ENCODE results near the gene BHLHE23.

BHLHE23 gene

GRCh38 chr20:63002511-63002910 is 4.3 kb downstream of the BHLHE23 start:
- TF ChIP-seq CTCF (IDR thresholded peaks at IDR 0.05; ENCODE audit: extremely low read depth, insufficient read depth, missing control alignments), result no peak
- in situ Hi-C loops (cut with MboI; ENCODE audit: low pct_unique_long_range_greater_than_20kb, low sequenced_read_pairs, unreplicated experiment), result no loop called here
- no peak for DNase-seq (ENCODE audit: low spot score)

GRCh38 chr20:63000958-63001357 is 5.8 kb downstream of the BHLHE23 start:
- DNase-seq (ENCODE audit: low spot score), result no peak
- in situ Hi-C loops (cut with MboI; ENCODE audit: low pct_unique_long_range_greater_than_20kb, low sequenced_read_pairs, unreplicated experiment), result no loop called here
- TF ChIP-seq CTCF (IDR thresholded peaks at IDR 0.05; ENCODE audit: extremely low read depth, insufficient read depth, missing control alignments), result no peak

- no peak for DNase-seq (ENCODE audit: low spot score)
- no peak for TF ChIP-seq CTCF (IDR thresholded peaks at IDR 0.05; ENCODE audit: extremely low read depth, insufficient read depth, missing control alignments)
- in situ Hi-C loops (cut with MboI; ENCODE audit: low pct_unique_long_range_greater_than_20kb, low sequenced_read_pairs, unreplicated experiment), result no loop called here
These were observed 6.7 kb downstream of the BHLHE23 start for GRCh38 chr20:63000036-63000435.

GRCh38 chr20:62999580-62999979 is 7.2 kb downstream of the BHLHE23 start:
- in situ Hi-C loops (cut with MboI; ENCODE audit: low pct_unique_long_range_greater_than_20kb, low sequenced_read_pairs, unreplicated experiment), result no loop called here
- DNase-seq (ENCODE audit: low spot score), result no peak
- no peak for TF ChIP-seq CTCF (IDR thresholded peaks at IDR 0.05; ENCODE audit: extremely low read depth, insufficient read depth, missing control alignments)

- DNase-seq (ENCODE audit: low spot score), result no peak
- no peak for TF ChIP-seq CTCF (IDR thresholded peaks at IDR 0.05; ENCODE audit: extremely low read depth, insufficient read depth, missing control alignments)
- in situ Hi-C loops (cut with MboI; ENCODE audit: low pct_unique_long_range_greater_than_20kb, low sequenced_read_pairs, unreplicated experiment), result no loop called here
These were observed 8.3 kb downstream of the BHLHE23 start for GRCh38 chr20:62998449-62998848.

- DNase-seq (ENCODE audit: low spot score), result no peak
- TF ChIP-seq CTCF (IDR thresholded peaks at IDR 0.05; ENCODE audit: extremely low read depth, insufficient read depth, missing control alignments), result no peak
- in situ Hi-C loops (cut with MboI; ENCODE audit: low pct_unique_long_range_greater_than_20kb, low sequenced_read_pairs, unreplicated experiment), result no loop called here
These were observed 9.2 kb downstream of the BHLHE23 start for GRCh38 chr20:62997417-62998035.

- TF ChIP-seq CTCF (IDR thresholded peaks at IDR 0.05; ENCODE audit: extremely low read depth, insufficient read depth, missing control alignments), result no peak
- no peak for DNase-seq (ENCODE audit: low spot score)
- in situ Hi-C loops (cut with MboI; ENCODE audit: low pct_unique_long_range_greater_than_20kb, low sequenced_read_pairs, unreplicated experiment), result no loop called here
These were observed 10.2 kb downstream of the BHLHE23 start for GRCh38 chr20:62996596-62996982.
